Brain microvascular endothelial cell (primary cell): ENCODE results near the gene TBCE.

Experiments used
- DNase-seq: peaks from one replicate; pipeline ENCODE4 v3.0.0-alpha.2; 2020
- H3K27ac ChIP-seq: fragments of 250-450 bp; sonication (Bioruptor Pico); 2 replicates; pipeline ENCODE4 v1.5.1; 2020; ENCODE audit warnings: mild to moderate bottlenecking, moderate library complexity
- H3K27me3 ChIP-seq: fragments of 250-450 bp; sonication (Bioruptor Pico); replicated peaks from 2 replicates; pipeline ENCODE4 v1.5.1; 2020; ENCODE audit warnings: mild to moderate bottlenecking
- H3K36me3 ChIP-seq: fragments of 250-450 bp; sonication (Bioruptor Pico); replicated peaks from 2 replicates; pipeline ENCODE4 v1.5.1; 2020; ENCODE audit warnings: mild to moderate bottlenecking
- H3K4me3 ChIP-seq: 2 replicates; pipeline ENCODE4 v1.5.1; 2011; ENCODE audit warnings: low read depth, mild to moderate bottlenecking, control low read depth, low read length, moderate library complexity
- CTCF ChIP-seq: IDR thresholded peaks from 2 replicates; pipeline ENCODE4 v1.5.1; 2011; ENCODE audit warnings: low read depth, mild to moderate bottlenecking, moderate library complexity, low read length, control low read depth, inconsistent platforms; ENCODE audit errors: missing control alignments
- in situ Hi-C: cut with HindIII; loops from 2 replicates; pipeline ENCODE4 v1.10.0; 2017; ENCODE audit warnings: low sequenced_read_pairs, low pct_ligation_motif_present

TBCE gene

GRCh38 chr1:235410467-235410866 lies 43.2 kb downstream of the TBCE start:
- TF ChIP-seq CTCF, result no peak
- Histone ChIP-seq H3K27me3 (no peaks in the 10 kb centered on the region), H3K4me3 (no peak overlapping the region), H3K27ac (no peak overlapping the region), H3K36me3 (peaks cover 8% of the 10 kb centered on the region)
- DNase-seq, result no peak
- in situ Hi-C loops, result no loop called here

- no peak for DNase-seq
- peaks cover 8% of the 10 kb centered on the region for H3K36me3 ChIP-seq
- H3K4me3 ChIP-seq, result no peak overlapping the region
- in situ Hi-C loops, result no loop called here
- no peak overlapping the region for H3K27ac ChIP-seq
- no peak for TF ChIP-seq CTCF
- H3K27me3 ChIP-seq, result no peaks in the 10 kb centered on the region
Measured at GRCh38 chr1:235411489-235412486, 44.6 kb downstream of the TBCE start.

GRCh38 chr1:235415008-235415904 lies 48.0 kb downstream of the TBCE start:
- H3K27ac ChIP-seq, result no peak overlapping the region
- H3K4me3 ChIP-seq, result no peak overlapping the region
- in situ Hi-C loops, result no loop called here
- peak; percentile 86 for TF ChIP-seq CTCF
- H3K27me3 ChIP-seq, result no peaks in the 10 kb centered on the region
- DNase-seq, result peak; percentile 72
- H3K36me3 ChIP-seq, result peaks cover 8% of the 10 kb centered on the region

- Histone ChIP-seq H3K27me3 (no peaks in the 10 kb centered on the region), H3K36me3 (peaks cover 8% of the 10 kb centered on the region), H3K4me3 (no peak overlapping the region), H3K27ac (peak overlapping the region; percentile 36)
- TF ChIP-seq CTCF, result no peak
- in situ Hi-C loops, result no loop called here
- peak; percentile 59 for DNase-seq
Measured at GRCh38 chr1:235416662-235417049, 49.4 kb downstream of the TBCE start.

GRCh38 chr1:235417086-235417697 lies 50.0 kb downstream of the TBCE start:
- TF ChIP-seq CTCF, result peak; percentile 85
- H3K27ac ChIP-seq, result peak overlapping the region; percentile 36
- in situ Hi-C loops, result no loop called here
- H3K4me3 ChIP-seq, result no peak overlapping the region
- no peaks in the 10 kb centered on the region for H3K27me3 ChIP-seq
- peaks cover 8% of the 10 kb centered on the region for H3K36me3 ChIP-seq
- peak; percentile 88 for DNase-seq
